Measurements from ENCODE around the gene APLF. TPM values are rescaled to one million over a fixed set of nuclear protein-coding genes. Genes with fewer than 3 reads are reported as not detected.
"Not testable (repeated sequence)": the region's sequence is repeated elsewhere in the genome, so short reads cannot be mapped to it uniquely, and the experiment has no call there.

Gene APLF
- polyA plus RNA-seq, 1 donor from 2014 or later: 2.3 TPM

DNA sequence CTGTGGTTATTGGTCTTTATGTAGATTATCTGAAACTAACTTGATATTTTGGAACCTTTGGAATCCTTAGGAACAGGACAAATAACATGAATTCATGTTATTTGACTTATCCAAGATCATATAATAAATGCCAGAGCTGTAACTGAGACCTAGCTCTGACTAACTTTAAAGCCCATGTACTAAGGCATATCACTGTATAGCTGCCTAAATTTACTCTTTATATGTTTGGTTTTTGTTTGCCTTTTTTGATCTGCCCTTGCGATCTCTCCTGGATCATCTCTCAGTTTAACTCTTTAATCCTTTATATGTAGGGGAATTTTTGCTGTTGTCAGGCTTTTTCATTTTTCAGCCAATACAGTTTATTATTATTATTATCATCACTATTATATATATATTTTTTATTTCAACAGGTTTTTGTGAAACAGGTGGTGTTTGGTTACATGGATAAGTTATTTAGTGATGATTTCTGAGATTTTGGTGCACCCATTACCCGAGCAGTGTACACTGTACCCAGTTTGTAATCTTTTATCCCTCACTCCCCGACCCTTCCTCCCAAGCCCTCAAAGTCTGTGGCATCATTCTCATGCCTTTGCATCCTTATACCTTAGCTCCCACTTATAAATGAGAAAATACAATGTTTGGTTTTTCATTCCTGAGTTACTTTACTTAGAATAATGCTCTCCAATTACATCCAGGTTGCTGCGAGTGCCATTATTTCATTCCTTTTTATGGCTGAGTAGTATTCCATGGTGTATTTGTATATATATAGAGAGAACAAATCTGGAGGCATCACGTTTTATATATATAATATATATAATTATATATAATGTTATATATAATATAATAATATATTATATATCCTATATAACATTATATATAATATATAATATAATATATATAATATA lies 48.9 kb downstream of the APLF start:
- Mint-ChIP-seq H3K27me3 (no peaks in the 10 kb centered on the region), H3K36me3 (peaks cover 8% of the 10 kb centered on the region), H3K27ac (no peak overlapping the region), H3K9me3 (peaks cover 0 to 5% (median 0%) of the 10 kb centered on the region in 3 donors), H3K4me3 (no peak overlapping the region), H3K4me1 (no peaks in the 10 kb centered on the region)

DNA sequence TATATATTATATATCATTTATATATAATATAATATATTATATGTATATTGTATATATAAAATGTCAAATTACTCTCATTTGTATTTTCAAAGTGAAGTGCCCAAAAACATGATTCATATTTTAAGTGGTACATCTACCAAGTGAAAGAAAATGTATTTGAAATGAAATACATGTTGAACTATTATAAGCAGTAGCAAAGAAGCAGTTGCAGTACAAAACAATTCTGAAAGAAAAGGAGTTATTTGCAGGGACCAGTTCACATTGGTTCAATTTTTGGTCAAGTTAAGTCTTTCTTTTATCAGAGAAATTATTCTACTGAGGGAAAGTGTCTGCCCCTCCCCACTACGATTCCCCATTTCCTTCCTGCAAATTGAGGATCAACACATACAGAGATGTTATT lies 51.9 kb downstream of the APLF start:
- H3K4me3 Mint-ChIP-seq: no peak overlapping the region
- no peaks in the 10 kb centered on the region for H3K27me3 Mint-ChIP-seq
- H3K27ac Mint-ChIP-seq: no peak overlapping the region
- peaks cover 8% of the 10 kb centered on the region for H3K36me3 Mint-ChIP-seq
- no peaks in the 10 kb centered on the region for H3K4me1 Mint-ChIP-seq
- peaks cover 0 to 1% (median 0%) of the 10 kb centered on the region in 3 donors for H3K9me3 Mint-ChIP-seq

DNA sequence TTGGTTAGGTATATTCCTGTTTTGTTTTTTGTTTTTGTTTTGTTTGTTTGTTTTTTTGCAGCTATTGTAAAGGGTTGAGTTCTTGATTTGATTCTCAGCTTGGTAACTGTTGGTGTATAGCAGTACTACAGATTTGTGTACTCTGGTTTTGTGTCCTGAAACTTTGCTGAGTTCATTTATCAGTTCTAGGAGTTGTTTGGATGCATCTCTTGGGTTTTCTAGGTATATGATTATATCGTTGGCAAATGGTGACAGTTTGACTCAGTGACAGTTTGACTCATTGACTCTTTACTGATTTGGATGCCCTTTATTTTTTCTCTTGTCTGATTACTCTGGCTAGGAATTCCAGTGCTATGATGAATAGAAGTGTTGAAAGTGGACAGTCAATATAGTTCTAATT lies 53.7 kb downstream of the APLF start:
- Mint-ChIP-seq H3K27me3 (no peaks in the 10 kb centered on the region), H3K4me3 (no peak overlapping the region), H3K27ac (no peak overlapping the region), H3K9me3 (no peaks in the 10 kb centered on the region), H3K4me1 (no peaks in the 10 kb centered on the region), H3K36me3 (peaks cover 9% of the 10 kb centered on the region)

DNA sequence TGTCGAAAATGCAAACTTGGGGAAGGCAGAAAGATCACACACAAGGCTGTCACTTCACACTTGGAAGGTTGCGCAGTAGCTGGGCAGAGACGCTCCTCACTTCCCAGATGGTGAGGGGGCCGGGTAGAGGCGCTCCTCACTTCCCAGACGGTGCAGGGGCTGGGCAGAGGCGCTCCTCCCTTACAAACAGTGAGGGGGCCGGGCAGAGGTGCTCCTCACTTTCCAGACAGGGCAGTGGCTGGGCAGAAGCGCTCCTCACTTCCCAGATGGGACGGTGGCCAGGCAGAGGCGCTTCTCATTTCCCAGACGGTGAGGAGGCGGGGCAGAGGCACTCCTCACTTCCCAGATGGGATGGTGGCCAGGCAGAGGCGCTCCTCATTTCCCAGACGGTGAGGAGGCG lies 59.6 kb downstream of the APLF start:
- not testable (repeated sequence) for H3K27me3 Mint-ChIP-seq, H3K9me3 Mint-ChIP-seq, H3K4me3 Mint-ChIP-seq, H3K4me1 Mint-ChIP-seq, H3K27ac Mint-ChIP-seq
- peaks cover 13% of the 10 kb centered on the region for H3K36me3 Mint-ChIP-seq

DNA sequence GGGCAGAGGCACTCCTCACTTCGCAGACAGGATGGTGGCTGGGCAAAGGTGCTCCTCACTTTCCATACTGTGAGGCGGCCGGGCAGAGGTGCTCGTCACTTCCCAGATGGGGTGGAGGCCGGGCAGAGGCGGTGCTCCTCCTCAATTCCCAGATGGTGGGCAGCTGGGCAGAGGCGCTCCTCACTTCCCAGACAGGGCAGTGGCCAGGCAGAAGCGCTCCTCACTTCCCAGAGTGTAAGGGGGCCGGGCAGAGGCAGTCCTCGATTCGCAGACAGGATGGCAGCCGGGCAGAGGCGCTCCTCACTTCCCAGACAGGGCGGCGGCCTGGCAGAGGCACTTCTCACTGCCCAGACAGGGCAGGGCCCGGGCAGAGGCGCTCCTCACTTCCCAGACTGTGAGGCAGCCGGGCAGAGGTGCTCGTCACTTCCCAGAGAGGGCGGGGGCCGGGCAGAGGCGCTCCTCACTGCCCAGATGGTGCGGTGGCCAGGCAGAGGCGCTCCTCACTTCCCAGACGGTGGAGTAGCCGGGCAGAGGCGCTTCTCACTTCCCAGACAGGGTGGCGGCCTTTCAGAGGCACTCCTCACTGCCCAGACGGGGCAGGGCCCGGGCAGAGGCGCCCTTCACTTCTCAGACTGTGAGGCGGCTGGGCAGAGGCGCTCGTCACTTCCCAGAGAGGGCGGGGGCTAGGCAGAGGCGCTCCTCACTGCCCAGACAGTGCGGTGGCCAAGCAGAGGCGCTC lies 60.1 kb downstream of the APLF start:
- not testable (repeated sequence) for H3K27ac Mint-ChIP-seq, H3K9me3 Mint-ChIP-seq, H3K27me3 Mint-ChIP-seq, H3K4me1 Mint-ChIP-seq, H3K4me3 Mint-ChIP-seq, H3K36me3 Mint-ChIP-seq

GRCh38 chr2:68529156-68529555 lies 61.8 kb downstream of the APLF start:
- H3K4me3 Mint-ChIP-seq, H3K36me3 Mint-ChIP-seq, H3K27me3 Mint-ChIP-seq, H3K4me1 Mint-ChIP-seq, H3K9me3 Mint-ChIP-seq, H3K27ac Mint-ChIP-seq: not testable (repeated sequence)

- not testable (repeated sequence) for H3K27me3 Mint-ChIP-seq, H3K4me3 Mint-ChIP-seq, H3K36me3 Mint-ChIP-seq, H3K27ac Mint-ChIP-seq, H3K9me3 Mint-ChIP-seq, H3K4me1 Mint-ChIP-seq
Measured at GRCh38 chr2:68529651-68530050, 62.3 kb downstream of the APLF start.

- Mint-ChIP-seq H3K4me1 (no peaks in the 10 kb centered on the region), H3K4me3 (no peak overlapping the region), H3K36me3 (peaks cover under 1% of the 10 kb centered on the region), H3K9me3 (no peaks in the 10 kb centered on the region), H3K27me3 (no peaks in the 10 kb centered on the region), H3K27ac (no peak overlapping the region)
Measured at GRCh38 chr2:68536000-68536399, 68.6 kb downstream of the APLF start.

- no peak overlapping the region for H3K4me3 Mint-ChIP-seq
- no peaks in the 10 kb centered on the region for H3K36me3 Mint-ChIP-seq
- no peak overlapping the region for H3K27ac Mint-ChIP-seq
- no peaks in the 10 kb centered on the region for H3K9me3 Mint-ChIP-seq
- no peaks in the 10 kb centered on the region for H3K27me3 Mint-ChIP-seq
- H3K4me1 Mint-ChIP-seq: no peaks in the 10 kb centered on the region
Measured at GRCh38 chr2:68537011-68537410, 69.6 kb downstream of the APLF start.

- H3K27me3 Mint-ChIP-seq: no peaks in the 10 kb centered on the region
- no peak overlapping the region for H3K4me3 Mint-ChIP-seq
- no peak overlapping the region for H3K27ac Mint-ChIP-seq
- H3K9me3 Mint-ChIP-seq: no peaks in the 10 kb centered on the region
- H3K36me3 Mint-ChIP-seq: no peaks in the 10 kb centered on the region
- H3K4me1 Mint-ChIP-seq: no peaks in the 10 kb centered on the region
Measured at GRCh38 chr2:68537809-68538208, 70.4 kb downstream of the APLF start.

DNA sequence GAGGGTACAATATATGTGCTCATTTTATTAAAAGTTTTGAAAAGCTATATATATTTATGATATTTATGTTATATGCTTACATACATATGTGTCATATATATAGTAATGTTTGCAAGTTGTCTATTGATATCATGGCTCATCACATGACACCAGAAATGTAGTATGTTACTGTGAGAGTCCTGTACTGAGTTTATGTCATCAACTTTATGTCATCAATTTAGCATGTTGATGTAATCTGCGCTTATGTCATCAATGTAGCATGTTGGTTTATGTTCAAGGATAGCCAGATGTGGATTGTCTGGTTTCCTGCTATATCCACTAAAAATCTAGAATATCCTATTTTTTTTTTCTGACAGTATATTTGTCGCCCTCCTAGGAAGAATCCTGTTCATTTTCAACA lies 77.4 kb downstream of the APLF start:
- no peaks in the 10 kb centered on the region for H3K4me1 Mint-ChIP-seq
- no peak overlapping the region for H3K4me3 Mint-ChIP-seq
- H3K27me3 Mint-ChIP-seq: no peaks in the 10 kb centered on the region
- H3K36me3 Mint-ChIP-seq: no peaks in the 10 kb centered on the region
- no peak overlapping the region for H3K27ac Mint-ChIP-seq
- no peaks in the 10 kb centered on the region for H3K9me3 Mint-ChIP-seq

GRCh38 chr2:68548396-68548795 lies 81.0 kb downstream of the APLF start:
- Mint-ChIP-seq H3K4me1 (no peaks in the 10 kb centered on the region), H3K27me3 (no peaks in the 10 kb centered on the region), H3K36me3 (no peaks in the 10 kb centered on the region), H3K9me3 (no peaks in the 10 kb centered on the region), H3K27ac (no peak overlapping the region), H3K4me3 (no peak overlapping the region)

- no peaks in the 10 kb centered on the region for H3K36me3 Mint-ChIP-seq
- H3K9me3 Mint-ChIP-seq: no peaks in the 10 kb centered on the region
- no peaks in the 10 kb centered on the region for H3K4me1 Mint-ChIP-seq
- no peaks in the 10 kb centered on the region for H3K27me3 Mint-ChIP-seq
- no peak overlapping the region for H3K27ac Mint-ChIP-seq
- no peak overlapping the region for H3K4me3 Mint-ChIP-seq
Measured at GRCh38 chr2:68553098-68553497, 85.7 kb downstream of the APLF start.

DNA sequence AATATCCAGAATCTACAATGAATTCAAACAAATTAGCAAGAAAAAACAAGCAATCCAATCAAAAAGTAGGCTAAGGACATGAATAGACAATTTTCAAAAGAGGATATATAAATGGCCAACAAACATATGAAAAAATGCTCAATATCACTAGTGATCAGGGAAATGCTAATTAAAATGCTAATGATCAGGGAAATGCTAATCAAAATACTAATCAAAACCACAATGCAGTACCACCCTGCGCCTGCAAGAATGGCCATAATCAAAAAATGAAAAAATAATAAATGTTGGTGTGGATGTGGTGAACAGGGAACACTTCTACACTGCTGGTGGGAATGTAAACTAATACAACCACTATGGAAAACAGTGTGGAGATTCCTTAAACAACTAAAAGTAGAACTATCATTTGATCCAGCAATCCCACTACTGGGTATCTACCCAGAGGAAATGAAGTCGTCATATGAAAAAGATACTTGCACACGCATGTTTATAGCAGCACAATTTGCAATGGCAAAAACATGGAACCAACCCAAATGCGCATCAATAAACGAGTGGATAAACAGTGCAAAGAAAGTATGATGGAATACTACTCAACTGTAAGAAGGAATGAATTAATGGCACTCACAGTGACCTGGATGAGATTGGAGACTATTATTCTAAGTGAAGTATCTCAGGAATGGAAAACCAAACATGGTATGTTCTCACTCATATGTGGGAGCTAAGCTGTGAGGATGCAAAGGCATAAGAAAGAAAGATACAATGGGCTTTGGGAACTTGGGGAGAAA lies 88.2 kb downstream of the APLF start:
- H3K4me3 Mint-ChIP-seq, H3K4me1 Mint-ChIP-seq, H3K27ac Mint-ChIP-seq, H3K36me3 Mint-ChIP-seq, H3K9me3 Mint-ChIP-seq, H3K27me3 Mint-ChIP-seq: not testable (repeated sequence)

DNA sequence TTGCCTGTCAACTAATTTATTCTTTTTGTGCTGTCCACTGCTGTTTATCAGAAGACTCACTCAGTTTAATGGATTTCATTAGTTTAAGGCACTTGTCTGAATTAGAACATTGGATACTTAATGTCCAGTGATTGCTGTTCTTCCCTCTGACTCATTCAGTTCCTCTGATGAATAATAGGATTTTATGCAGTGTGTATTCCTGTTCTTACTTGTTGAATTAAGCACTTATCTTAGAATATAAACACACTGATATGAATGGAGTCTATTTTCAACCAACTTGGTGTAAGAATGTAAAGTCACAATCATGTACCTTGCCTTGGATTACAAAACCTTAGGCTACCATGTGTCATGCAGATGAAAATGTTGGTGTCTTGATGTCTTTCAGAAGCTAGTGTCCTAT lies 89.0 kb downstream of the APLF start:
- H3K4me3 Mint-ChIP-seq: no peak overlapping the region
- no peaks in the 10 kb centered on the region for H3K4me1 Mint-ChIP-seq
- H3K27me3 Mint-ChIP-seq: no peaks in the 10 kb centered on the region
- H3K9me3 Mint-ChIP-seq: no peaks in the 10 kb centered on the region
- peaks cover 2% of the 10 kb centered on the region for H3K36me3 Mint-ChIP-seq
- H3K27ac Mint-ChIP-seq: no peak overlapping the region
